GM18520 (cell line): Measurements from ENCODE around the gene TMCC2.
"Not testable (repeated sequence)": the region's sequence is repeated elsewhere in the genome, so short reads cannot be mapped to it uniquely, and the experiment has no call there.

Experiments
- ATAC-seq: cut with Tn5 transposase; IDR thresholded peaks from one replicate; pipeline ENCODE4 v1.9.1; 2021; ENCODE audit not compliant: unreplicated experiment

The TMCC2 gene

DNA sequence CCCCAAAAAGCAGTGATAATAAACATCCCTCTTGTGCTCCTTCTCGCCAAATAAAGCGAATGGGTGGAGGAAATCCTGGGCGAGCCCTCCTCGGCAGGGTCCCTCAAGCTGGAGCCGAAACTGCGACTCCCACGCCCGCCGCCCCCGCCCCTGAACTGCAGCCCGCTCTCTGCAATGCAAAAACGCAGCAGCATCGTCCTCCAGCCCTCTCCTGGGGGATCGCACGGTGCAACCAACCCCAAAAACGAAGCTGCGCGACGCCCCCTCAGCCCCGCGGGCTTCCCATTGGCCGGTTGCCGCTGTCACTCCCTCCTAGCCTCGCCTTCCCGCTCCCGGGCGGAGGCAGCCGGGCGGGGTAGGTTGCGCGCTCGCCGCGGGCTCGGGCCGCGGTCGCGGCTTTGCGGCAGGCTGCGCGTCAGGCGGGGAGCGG, at the start of gene TMCC2:
Gene TMCC2 (plus strand): TSS at position 363 of the 430 bp plus-strand sequence. CDS start 619 bp downstream, outside the sequence.
- no peak for ATAC-seq

DNA sequence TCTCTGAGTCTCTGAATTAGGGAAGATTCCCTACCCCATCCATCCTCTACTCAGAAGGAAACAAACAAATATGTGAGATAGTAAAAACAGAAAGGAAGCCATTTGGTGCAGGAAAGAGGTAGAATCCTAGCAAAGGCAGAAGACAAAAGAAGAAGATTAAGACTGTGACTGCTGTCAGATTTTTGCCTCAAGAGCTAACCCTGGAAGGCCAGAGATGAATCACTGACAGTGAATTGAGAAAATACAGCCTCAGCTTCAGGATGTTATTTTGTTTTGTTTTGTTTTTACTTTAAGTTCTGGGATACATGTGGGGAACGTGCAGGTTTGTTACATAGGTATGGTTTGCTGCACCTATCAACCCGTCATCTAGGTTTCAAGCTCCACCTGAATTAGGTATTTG, 47.9 kb upstream of the TMCC2 start:
- no peak for ATAC-seq

DNA sequence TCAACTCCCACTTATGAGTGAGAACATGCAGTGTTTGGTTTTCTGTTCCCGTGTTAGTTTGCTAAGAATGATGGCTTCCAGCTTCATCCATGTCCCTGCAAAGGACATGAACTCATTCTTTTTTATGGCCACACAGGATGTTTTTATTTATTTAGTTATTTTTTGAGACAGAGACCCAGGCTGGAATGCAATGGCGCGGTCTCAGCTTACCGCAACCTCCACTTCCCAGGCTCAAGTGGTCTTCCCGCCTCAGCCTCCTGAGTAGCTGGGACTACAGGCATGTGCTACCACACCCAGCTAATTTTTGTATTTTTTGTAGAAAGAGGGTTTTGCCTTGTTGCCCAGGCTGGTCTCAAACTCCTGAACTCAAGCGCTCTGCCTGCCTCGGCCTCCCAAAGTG, 47.4 kb upstream of the TMCC2 start:
- not testable (repeated sequence) for ATAC-seq

GRCh38 chr1:205182930-205183329, 44.8 kb upstream of the TMCC2 start:
- ATAC-seq, result no peak

DNA sequence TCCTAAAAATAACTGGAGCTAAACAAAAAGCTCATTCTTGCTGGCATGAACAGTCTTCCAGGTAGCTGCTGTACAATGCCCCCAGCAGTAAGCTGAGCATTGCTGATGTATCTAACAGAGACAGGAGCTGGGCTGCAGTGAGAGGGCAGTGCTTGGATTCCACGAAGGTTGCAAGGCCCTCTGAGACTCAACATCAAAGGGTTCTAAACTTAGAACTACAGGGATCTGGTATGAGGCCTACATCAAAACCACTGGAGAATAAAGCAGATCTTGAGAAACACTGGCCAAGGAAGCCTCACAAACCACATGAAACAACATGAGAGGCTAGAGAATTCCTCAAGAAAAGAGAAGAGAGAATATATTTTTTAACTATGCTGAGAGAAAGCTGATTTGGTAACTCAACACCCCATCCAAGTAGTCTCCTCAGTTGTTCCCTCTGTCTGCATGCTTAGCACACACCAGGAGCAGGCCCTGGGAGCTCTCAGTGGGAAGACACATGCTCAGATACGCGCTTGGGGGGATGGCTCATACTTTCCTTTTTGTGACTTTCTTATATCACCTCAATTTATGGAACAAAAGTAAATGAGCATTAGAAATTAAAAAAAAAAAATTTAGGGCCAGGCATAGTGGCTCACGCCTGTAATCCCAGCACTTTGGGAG, 43.9 kb upstream of the TMCC2 start:
- no peak for ATAC-seq

- ATAC-seq, result no peak
Observed at GRCh38 chr1:205186191-205186590, 41.6 kb upstream of the TMCC2 start.

GRCh38 chr1:205187420-205187819, 40.3 kb upstream of the TMCC2 start:
- ATAC-seq, result no peak

DNA sequence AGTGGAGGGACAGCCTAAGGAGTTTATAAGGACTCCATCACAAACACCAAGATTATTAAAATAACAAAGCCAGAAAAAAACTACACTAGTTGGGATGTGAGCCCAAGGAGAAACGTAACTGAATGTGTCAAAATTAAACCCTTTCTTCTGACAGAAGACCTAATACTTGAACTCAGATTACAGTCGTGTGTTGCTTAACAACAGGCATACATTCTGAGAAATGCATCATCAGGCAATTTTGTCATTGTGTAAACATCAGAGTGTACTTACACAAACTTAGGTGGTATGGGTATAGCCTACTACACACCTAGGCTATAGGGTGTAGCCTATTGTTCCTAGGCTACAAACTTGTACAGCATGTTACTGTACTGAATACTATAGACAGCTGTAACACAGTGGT, 39.6 kb upstream of the TMCC2 start:
- no peak for ATAC-seq

- ATAC-seq, result no peak
Observed at GRCh38 chr1:205188596-205188995, 39.1 kb upstream of the TMCC2 start.

- ATAC-seq, result no peak
Observed at GRCh38 chr1:205189131-205189530, 38.6 kb upstream of the TMCC2 start.

- ATAC-seq, result no peak
Observed at GRCh38 chr1:205190845-205191577, 36.7 kb upstream of the TMCC2 start.

DNA sequence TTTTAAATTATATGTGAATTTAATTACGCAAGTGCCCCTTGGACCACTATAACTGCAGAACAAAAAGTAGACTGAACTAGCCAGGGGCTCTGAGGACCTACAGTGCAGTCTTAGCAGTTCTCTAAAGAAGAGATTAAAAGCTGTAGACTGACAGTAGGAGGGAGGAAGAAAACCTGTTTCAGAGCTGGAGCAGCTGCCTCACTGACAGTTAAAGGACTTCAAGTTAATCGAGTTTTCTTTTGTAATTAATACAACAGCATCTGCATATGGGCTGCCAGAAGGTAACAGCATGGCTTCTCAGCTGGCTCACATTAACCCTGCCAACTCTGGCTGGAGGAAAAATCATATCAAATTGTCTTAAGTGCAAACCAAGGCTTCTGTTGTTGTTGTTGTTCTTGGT, 36.1 kb upstream of the TMCC2 start:
- no peak for ATAC-seq

- no peak for ATAC-seq
Observed at GRCh38 chr1:205192287-205192686, 35.5 kb upstream of the TMCC2 start.

DNA sequence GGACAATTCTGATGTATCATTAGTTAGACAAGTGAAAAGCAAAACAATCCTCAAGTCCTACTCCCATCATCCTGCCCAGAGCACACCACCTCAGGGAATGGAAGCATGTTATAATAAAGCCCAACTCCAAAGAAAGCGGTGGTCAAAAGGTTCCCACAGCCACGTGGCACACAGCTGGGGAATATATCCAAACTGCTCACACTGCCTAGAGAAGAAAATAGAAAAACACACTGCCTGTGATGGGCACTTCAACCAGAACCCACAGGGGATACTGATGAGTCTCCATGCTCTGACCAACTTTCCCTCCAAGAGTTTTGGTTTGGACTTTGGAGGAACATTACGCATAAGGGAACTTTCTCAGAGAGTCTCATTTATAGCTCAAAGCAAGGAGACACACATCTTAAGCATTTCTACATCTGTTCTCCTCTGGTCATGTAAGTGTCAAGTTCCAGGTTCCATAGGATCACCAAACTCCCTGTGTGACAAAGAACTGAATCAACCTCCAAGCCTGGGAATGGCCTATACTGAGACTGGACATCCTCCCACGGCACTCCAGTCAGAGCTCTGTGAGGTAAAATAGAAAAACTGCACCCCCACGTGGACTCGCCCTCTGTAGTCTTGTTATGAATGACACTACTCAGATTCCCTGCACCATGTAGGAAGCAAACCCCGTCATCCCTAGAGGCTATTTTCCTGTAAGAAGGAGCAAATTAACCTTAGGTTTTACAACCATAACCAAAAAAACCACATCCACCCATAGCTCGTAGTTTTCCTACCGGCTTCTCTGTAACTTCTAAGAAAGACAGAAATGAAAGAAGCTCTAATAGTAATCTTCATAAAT, 28.4 kb upstream of the TMCC2 start:
- no peak for ATAC-seq

GRCh38 chr1:205199931-205200299, 27.8 kb upstream of the TMCC2 start:
- no peak for ATAC-seq

DNA sequence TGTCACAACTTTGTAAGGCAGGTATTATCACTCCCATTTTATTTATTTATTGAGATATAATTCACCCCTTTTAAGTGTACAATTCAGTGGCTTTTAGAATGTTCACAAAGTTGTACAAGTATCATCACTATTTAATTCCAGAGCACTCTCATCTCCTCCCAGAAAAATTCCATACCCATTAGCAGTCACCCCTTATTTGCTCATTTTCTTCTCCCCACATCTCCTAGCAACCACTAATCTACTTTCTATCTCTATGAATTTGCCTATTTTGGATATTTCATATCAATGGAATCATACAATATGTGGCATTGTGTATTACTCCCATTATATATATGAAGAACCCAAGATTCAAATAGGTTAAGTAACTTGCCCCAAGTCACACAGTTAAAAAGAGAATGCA, 23.2 kb upstream of the TMCC2 start:
- no peak for ATAC-seq

DNA sequence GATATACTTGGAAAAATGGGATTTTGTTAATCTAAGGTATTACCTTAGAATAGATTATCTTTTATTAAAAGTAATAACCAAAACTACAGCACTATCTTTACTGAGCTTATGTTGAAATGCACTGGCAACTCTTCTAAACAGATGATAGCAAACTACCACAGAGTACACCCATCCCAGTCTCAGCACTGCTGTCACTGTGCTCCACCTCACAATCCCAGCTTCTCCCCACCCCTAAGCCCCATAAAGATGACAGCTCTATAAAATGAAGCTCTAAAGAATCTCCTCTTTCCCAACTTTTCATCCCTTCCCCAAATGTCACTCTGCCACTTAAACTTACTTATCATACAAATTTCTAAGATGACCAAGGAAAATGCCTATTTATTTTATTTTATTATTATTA, 22.7 kb upstream of the TMCC2 start:
- no peak for ATAC-seq

DNA sequence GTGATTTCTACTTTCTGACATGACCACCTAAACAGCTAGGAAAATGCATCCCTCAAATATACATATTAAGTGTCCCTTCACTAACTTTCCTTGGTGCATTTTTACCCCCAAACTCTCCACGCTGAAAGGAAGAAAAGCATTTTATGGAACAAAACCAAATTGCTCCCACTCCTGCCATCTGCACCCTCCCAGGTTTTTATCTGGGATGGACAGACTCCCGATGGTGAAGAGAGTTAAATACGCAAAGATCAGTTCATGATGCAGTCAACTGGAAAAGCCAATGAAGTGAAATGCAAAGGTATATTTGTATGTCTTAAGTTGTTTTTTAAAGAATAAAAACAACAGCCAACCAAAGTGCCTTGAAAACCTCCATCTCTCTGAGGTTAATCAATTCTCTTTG, 18.9 kb upstream of the TMCC2 start:
- no peak for ATAC-seq

DNA sequence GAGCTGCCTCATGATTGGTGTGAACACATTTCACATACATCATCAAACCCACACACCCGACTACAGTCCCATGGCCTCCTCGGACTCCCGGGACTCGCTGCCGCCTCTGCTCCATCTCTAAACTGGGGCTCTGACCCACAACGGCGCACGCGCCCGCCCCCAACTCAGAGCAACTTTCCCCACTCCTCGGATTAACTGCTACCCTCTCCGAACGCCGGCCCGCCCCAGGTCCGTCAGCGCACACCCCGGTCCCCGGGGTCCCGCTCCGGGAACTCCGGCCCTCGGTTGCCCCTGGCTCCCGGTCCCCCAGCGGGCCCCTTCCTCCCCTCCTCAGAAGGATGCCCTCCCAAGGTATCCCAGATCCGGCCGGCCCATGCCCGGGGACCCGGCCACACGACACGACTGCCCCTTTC, 17.0 kb upstream of the TMCC2 start:
- ATAC-seq, result no peak

GRCh38 chr1:205211169-205211838, 16.4 kb upstream of the TMCC2 start, which contains the start of gene DSTYK:
DSTYK (minus strand) TSS chr1:205211702; CDS start chr1:205211535, 167 bp downstream.
- ATAC-seq, result peak; percentile 62
